HCT116 (cell line): ENCODE measurements around the gene ACY1.

Experiments used
- CEBPB ChIP-seq: IDR thresholded peaks from 2 replicates; pipeline ENCODE4 v1.6.1; 2012; ENCODE audit warnings: low read depth
- CTCF ChIP-seq, 3 experiments: fragments of 200-600 bp in 1 of 3; sonication (generic) in 1 of 3; IDR thresholded peaks in 2 of 3; conservative IDR thresholded peaks in 1 of 3; 2 replicates each; pipeline ENCODE4 v1.5.1; 2012 to 2017; ENCODE audit warnings: low read depth in 2 of 3, low read length in 2 of 3, antibody characterized with exemption in 1 of 3, borderline replicate concordance in 1 of 3, control low read depth in 1 of 3, mild to moderate bottlenecking in 1 of 3, mixed read lengths in 1 of 3, mixed run types in 1 of 3, moderate library complexity in 1 of 3; ENCODE audit not compliant: insufficient read depth in 1 of 3
- EZH2 ChIP-seq: fragments of 200-600 bp; sonication (generic); IDR thresholded peaks from 2 replicates; pipeline ENCODE4 v1.6.1; 2017; ENCODE audit warnings: antibody characterized with exemption, mixed run types
- EZH2phosphoT487 ChIP-seq: fragments of 200-600 bp; IDR thresholded peaks from 2 replicates; pipeline ENCODE4 v1.6.1; 2018; ENCODE audit warnings: antibody characterized with exemption, borderline replicate concordance
- JUND ChIP-seq: IDR thresholded peaks from 2 replicates; pipeline ENCODE4 v1.6.1; 2012
- POLR2A ChIP-seq: IDR thresholded peaks from 2 replicates; pipeline ENCODE4 v1.7.0; 2011; ENCODE audit warnings: borderline replicate concordance; ENCODE audit not compliant: insufficient read depth, insufficient read length; ENCODE audit errors: extremely low read depth
- POLR2AphosphoS5 ChIP-seq: IDR thresholded peaks from 2 replicates; pipeline ENCODE4 v1.6.1; 2011; ENCODE audit warnings: mild to moderate bottlenecking, low read depth, low read length, moderate library complexity
- RAD21 ChIP-seq: IDR thresholded peaks from 2 replicates; pipeline ENCODE4 v1.6.1; 2012; ENCODE audit warnings: low read depth, mild to moderate bottlenecking
- YY1 ChIP-seq: IDR thresholded peaks from 2 replicates; pipeline ENCODE4 v1.6.1; 2011; ENCODE audit warnings: low read length, low read depth, moderate library complexity, mild to moderate bottlenecking; ENCODE audit not compliant: insufficient replicate concordance; ENCODE audit errors: extremely low read depth
- ZFX ChIP-seq: fragments of 450-650 bp; IDR thresholded peaks from 2 replicates; pipeline ENCODE4 v1.6.1; 2017
- TF ChIP-seq, protein P1 (sequence below): IDR thresholded peaks from 2 replicates; pipeline ENCODE4 v1.6.1; 2012

GRCh38 chr3:51985063-51985462, 1.7 kb downstream of the ACY1 start:
- no peak for TF ChIP-seq CTCF (IDR thresholded peaks at IDR 0.05 in 2 of 3, conservative IDR thresholded peaks at IDR 0.05 in 1 of 3; ENCODE audit: borderline replicate concordance in 1 of 3, insufficient read depth in 1 of 3, low read depth in 2 of 3, low read length in 2 of 3)
- TF ChIP-seq, protein P1, sequence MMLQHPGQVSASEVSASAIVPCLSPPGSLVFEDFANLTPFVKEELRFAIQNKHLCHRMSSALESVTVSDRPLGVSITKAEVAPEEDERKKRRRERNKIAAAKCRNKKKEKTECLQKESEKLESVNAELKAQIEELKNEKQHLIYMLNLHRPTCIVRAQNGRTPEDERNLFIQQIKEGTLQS = no peak
- no peak for TF ChIP-seq POLR2AphosphoS5
- TF ChIP-seq POLR2A = no peak
- TF ChIP-seq RAD21 = no peak
- no peak for TF ChIP-seq JUND
- no peak for TF ChIP-seq YY1
- no peak for TF ChIP-seq ZFX
- no peak for TF ChIP-seq EZH2
- TF ChIP-seq EZH2phosphoT487 = no peak
- no peak for TF ChIP-seq CEBPB
